Caki2 (cell line): ENCODE results near the gene SMAD9. TPM values are rescaled to one million over a fixed set of nuclear protein-coding genes. Genes with fewer than 3 reads are reported as not detected.

ENCODE experiments used
- DNase-seq: peaks from one replicate; pipeline ENCODE4 v3.0.0-alpha.2; 2015; ENCODE audit warnings: low read depth
- in situ Hi-C: cut with HindIII; loops from 2 replicates; pipeline ENCODE4 v1.10.0; 2016; ENCODE audit warnings: low sequenced_read_pairs, low pct_unique_long_range_greater_than_20kb, mixed read lengths
- total RNA-seq: library from RNA; depleted of rRNA; stranded (reverse); fragments of >200 nt; shearing (Covaris generic); gene quantifications from 2 replicates; pipeline ENCODE4 v1.2.3, GENCODE V29; 2014; ENCODE audit warnings: low replicate concordance

The SMAD9 gene
- total RNA-seq, 1 experiment from 2014 or later = 0.64 TPM

GRCh38 chr13:36879218-36879938 is 40.7 kb downstream of the SMAD9 start:
- in situ Hi-C loops = no loop called here
- no peak for DNase-seq

DNA sequence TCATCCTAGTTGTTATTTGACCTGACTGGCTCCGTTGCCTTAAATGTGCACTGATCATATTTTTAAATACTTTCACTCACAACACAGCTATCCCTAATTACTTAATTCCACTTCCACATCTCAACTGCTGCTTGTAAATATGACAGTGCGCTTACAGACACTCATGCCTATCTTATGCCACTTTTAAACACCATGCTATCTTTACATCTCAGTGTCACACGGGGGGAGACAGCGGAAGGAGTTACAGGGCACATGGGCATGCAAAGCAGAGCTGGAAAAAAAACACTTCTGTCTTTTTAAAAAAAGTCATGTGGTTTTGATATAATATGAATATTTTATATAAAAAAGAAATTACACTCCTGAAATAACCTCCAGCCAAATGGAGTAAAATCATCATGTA is 44.1 kb downstream of the SMAD9 start:
- in situ Hi-C loops = no loop called here
- DNase-seq = no peak

DNA sequence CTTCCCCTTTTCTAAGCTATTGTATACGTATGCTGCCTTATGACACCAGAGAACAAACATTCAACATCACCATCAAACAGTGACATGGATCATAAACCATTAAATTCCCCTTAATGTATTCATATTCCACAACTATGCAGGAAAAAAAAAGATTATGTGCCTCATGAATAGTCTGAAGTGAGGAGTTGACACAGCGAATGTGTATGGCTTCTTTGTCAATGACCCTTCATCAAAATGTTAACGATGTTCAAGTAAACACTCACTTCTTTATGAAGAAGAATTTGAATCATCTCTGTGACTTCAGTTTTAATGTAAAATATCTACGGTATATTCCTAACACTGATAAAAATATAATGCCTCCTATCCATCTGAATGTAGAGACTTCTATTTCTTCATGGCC is 44.6 kb downstream of the SMAD9 start:
- in situ Hi-C loops = no loop called here

DNA sequence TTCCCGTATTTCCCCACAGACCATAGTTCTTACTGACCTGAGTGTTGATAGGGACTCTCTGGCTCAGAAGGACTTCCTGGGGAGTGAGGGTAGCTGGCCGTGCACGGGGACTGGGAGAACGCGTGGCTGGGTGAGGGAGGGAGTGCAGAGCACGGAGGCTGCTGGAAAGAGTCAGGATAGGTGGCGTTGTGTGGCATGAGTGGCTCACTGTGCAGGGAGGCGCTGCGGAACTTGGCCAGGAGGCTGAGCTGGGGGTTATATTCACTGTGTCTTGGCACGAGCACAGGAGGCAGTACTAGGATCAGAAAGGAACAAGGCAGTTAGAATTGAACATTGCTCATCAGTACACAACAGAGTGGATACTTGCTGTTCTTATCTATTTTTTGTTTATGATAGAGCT is 47.4 kb downstream of the SMAD9 start:
- in situ Hi-C loops = no loop called here
- no peak for DNase-seq

More for the DNA sequence above, 44.6 kb downstream of the SMAD9 start:
- no peak for DNase-seq

- in situ Hi-C loops = no loop called here
- no peak for DNase-seq
Observed at GRCh38 chr13:36870050-36870692, 49.9 kb downstream of the SMAD9 start.

DNA sequence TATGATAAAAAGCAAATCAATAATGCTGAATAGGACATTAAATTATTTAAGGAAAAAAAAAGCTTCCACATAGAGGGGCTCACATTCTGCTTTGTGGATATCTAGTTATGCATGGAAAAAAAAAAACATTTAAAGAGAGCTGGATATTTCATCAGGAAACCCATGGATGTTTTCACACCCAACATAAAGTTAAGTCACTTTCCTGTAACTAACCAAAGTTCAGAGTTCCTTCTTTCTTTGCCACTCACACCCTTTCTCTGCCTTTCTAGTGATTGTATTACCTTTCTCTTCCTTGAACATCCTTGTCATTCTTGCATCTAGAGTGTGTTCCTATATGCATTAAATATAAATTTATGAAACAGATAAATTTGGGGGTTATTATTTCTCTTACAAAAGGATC is 53.8 kb downstream of the SMAD9 start:
- no peak for DNase-seq
- in situ Hi-C loops = no loop called here

GRCh38 chr13:36865265-36865664 is 54.8 kb downstream of the SMAD9 start:
- DNase-seq = no peak
- in situ Hi-C loops = no loop called here

DNA sequence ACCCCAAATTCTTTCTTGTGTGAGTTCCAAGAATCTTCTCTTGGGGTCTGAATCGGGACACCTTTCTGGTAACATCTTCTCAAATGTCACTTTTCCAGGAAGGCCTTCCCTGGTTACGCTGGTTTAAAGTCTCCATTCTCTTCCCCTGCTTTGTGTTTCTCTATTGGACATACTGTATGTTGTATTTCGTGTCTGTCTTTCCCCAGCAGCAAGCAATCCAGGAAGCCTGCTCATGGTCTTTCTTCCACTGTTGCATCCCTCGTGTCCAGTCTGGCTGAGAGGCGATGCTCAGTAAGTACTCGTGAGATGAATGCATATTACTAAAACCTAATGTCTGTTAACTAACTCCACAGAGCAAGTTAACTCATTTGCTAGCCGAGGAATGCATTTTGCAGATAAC is 57.3 kb downstream of the SMAD9 start:
- DNase-seq = no peak
- in situ Hi-C loops = no loop called here

GRCh38 chr13:36862002-36862685 is 57.9 kb downstream of the SMAD9 start:
- in situ Hi-C loops = no loop called here
- DNase-seq = no peak

- DNase-seq = no peak
- in situ Hi-C loops = no loop called here
Observed at GRCh38 chr13:36859259-36859658, 60.8 kb downstream of the SMAD9 start.

- in situ Hi-C loops = no loop called here
- DNase-seq = peak; percentile 39
Observed at GRCh38 chr13:36858290-36858689, 61.7 kb downstream of the SMAD9 start.

DNA sequence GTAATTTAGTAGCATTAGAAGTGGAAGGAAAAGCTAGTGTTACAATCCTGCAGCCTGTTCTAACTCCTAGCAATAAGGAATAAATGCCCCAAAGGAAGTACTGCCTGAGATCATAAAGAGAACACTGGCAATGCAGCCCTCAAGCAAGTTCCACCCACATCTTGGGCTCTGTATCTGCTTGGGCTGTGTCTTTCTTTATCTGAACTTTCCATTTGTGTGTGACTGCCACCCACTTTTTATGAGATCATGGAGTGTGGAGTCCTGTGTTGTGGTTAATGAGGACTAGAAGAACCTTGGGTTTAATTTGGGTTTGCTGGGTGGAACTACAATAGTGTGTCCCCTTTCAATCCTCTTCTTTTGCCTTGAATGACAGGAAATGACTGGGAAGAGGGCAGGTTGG is 62.8 kb downstream of the SMAD9 start:
- no peak for DNase-seq
- in situ Hi-C loops = no loop called here

- in situ Hi-C loops = no loop called here
- DNase-seq = no peak
Observed at GRCh38 chr13:36850790-36851438, 69.1 kb downstream of the SMAD9 start.

DNA sequence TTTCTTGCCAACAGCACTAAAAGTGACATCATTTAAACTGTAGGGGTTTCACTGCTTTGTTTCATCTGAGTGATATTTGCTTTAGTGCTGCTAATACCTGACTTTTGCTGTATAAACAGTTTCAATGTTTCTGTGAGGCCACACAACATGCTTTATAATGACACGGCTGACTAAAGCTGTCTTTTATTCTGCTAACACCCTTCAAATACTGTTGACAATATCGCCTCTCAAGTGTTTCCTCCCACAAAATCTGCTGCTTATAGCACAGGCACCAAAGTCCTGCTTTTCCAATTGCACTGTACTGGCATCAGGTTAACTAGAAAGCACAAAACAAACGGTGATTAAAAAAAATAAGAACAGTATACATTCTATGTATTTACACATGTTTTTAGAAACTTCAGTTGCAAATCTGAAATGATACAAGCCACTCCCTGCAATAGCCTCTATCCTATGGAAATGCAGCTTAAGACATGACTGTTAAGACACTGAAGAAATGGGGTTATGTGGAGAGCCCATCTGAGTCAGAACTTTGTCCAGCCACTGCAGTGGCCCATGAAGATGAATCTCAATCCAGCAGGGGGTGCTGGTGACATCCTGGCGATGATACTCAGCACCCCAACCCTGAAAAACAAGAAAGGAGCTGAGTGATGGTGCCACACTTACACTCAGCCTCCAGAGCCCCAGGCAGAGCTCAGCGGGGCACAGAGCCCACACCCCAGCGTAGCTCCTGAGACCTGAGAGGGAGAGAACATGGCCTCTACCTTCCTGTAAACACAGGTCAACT is 71.6 kb downstream of the SMAD9 start:
- in situ Hi-C loops = no loop called here
- DNase-seq = no peak

- DNase-seq = no peak
- in situ Hi-C loops = no loop called here
Observed at GRCh38 chr13:36847606-36848005, 72.4 kb downstream of the SMAD9 start.

DNA sequence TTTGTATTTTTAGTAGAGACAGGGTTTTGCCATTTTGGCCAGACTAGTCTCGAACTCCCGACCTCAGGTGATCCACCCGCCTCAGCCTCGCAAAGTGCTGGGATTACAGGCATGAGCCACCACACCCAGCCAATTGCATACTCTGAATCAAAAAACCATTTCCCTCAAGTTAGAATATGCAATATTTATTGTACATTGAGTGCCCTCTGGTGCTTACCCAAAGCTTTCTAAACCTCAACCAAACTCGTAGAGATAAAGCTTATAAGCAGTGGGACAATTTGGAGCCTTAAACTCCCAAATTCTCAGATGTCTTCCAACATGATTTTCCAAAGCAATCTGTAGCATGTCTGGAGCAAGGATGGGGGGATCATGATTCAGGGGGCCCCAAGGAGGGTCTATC is 78.6 kb downstream of the SMAD9 start:
- in situ Hi-C loops = no loop called here
- DNase-seq = peak; percentile 26

DNA sequence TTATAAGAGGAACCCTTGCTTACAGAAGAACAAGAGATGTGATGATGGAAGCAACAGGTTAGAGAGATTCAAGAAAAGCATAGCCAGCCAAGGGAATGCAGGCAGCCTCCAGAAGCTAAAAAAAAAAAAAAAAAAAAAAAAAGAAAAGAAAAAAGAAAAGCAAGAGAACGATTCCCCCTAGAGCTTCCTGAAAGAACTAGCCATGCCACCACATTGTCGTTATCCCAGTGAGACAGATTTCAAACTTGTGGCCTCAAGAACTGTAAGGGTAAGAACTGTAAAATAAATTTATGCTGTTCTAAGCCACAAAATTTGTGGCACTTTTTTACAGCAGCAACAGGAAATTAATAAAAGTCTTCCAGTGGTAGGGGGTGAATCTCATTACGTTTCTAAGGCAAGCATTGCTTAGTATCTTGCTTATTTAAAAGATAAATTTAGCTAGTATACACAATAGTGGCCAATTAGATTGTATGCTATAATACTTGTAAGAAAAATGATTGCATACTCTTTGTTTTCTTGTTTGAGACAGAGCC is 79.3 kb downstream of the SMAD9 start:
- DNase-seq = peak; percentile 10
- in situ Hi-C loops = no loop called here

GRCh38 chr13:36839981-36840380 is 80.1 kb downstream of the SMAD9 start:
- in situ Hi-C loops = no loop called here
- no peak for DNase-seq
